Measurements from ENCODE around the gene UBC.
"Not testable (repeated sequence)": the region's sequence is repeated elsewhere in the genome, so short reads cannot be mapped to it uniquely, and the experiment has no call there.

UBC gene

GRCh38 chr12:124930586-124930985, 16.1 kb upstream of the UBC start:
- DNase-seq (ENCODE audit: low read depth): no peak

GRCh38 chr12:124929649-124930419, 15.4 kb upstream of the UBC start:
- no peak for DNase-seq (ENCODE audit: low read depth)

GRCh38 chr12:124928912-124929530, 14.6 kb upstream of the UBC start:
- no peak for DNase-seq (ENCODE audit: low read depth)

- DNase-seq (ENCODE audit: low read depth): no peak
Measured at GRCh38 chr12:124928095-124928911, 13.9 kb upstream of the UBC start.

- no peak for DNase-seq (ENCODE audit: low read depth)
Measured at GRCh38 chr12:124927201-124928094, 13.0 kb upstream of the UBC start.

GRCh38 chr12:124925782-124926181, 11.3 kb upstream of the UBC start:
- not testable (repeated sequence) for DNase-seq (ENCODE audit: low read depth)

GRCh38 chr12:124925117-124925516, 10.7 kb upstream of the UBC start:
- no peak for DNase-seq (ENCODE audit: low read depth)

- no peak for DNase-seq (ENCODE audit: low read depth)
Measured at GRCh38 chr12:124923905-124924734, 9.7 kb upstream of the UBC start.

GRCh38 chr12:124921200-124922031, 7.0 kb upstream of the UBC start:
- no peak for DNase-seq (ENCODE audit: low read depth)

- DNase-seq (ENCODE audit: low read depth): no peak
Measured at GRCh38 chr12:124920353-124920935, 6.0 kb upstream of the UBC start.

GRCh38 chr12:124919521-124920352, 5.3 kb upstream of the UBC start:
- DNase-seq (ENCODE audit: low read depth): no peak

GRCh38 chr12:124918622-124918988, 4.2 kb upstream of the UBC start:
- not testable (repeated sequence) for DNase-seq (ENCODE audit: low read depth)

GRCh38 chr12:124917841-124918621, 3.6 kb upstream of the UBC start:
- DNase-seq (ENCODE audit: low read depth): no peak

- peak; percentile 96 for DNase-seq (ENCODE audit: low read depth)
Measured at GRCh38 chr12:124917135-124917840, 2.8 kb upstream of the UBC start.

- DNase-seq (ENCODE audit: low read depth): peak; percentile 85
Measured at GRCh38 chr12:124916374-124917134, 2.1 kb upstream of the UBC start.
